Heart right ventricle (tissue), 16 donors: ENCODE data around the gene NR1D1. TPM values are rescaled to one million over a fixed set of nuclear protein-coding genes. Genes with fewer than 3 reads are reported as not detected.

Experiments used
- ATAC-seq, 8 donors: fragments of 200-7000 bp; cut with Tn5 transposase; one replicate each; pipeline ENCODE4 v1.9.1; 2020; ENCODE audit warnings: mild to moderate bottlenecking in 8 of 8, moderate library complexity in 8 of 8, moderate number of reproducible peaks in 1 of 8
- DNase-seq, 2 donors: peaks; one replicate each; pipeline ENCODE4 v3.0.0-alpha.2; 2020
- H3K27ac ChIP-seq, 10 donors: fragments of 200-600 bp; sonication (generic) in 2 of 10; one replicate each; pipeline versions ENCODE4 v1.5.0 to v1.8.0; 2020 to 2022; ENCODE audit warnings: mild to moderate bottlenecking in 3 of 10
- H3K27me3 ChIP-seq, 7 donors: fragments of 200-600 bp; one replicate each; pipeline ENCODE4 v1.8.0; 2021 to 2022; ENCODE audit warnings: mild to moderate bottlenecking in 2 of 7
- H3K36me3 ChIP-seq, 9 donors: fragments of 200-600 bp; sonication (generic) in 1 of 9; one replicate each; pipeline versions ENCODE4 v1.5.0 to v1.8.0; 2020 to 2022; ENCODE audit warnings: mild to moderate bottlenecking in 2 of 9
- H3K4me1 ChIP-seq, 9 donors: fragments of 200-600 bp; sonication (generic) in 1 of 9; one replicate each; pipeline versions ENCODE4 v1.5.0 to v1.8.0; 2020 to 2022; ENCODE audit warnings: mild to moderate bottlenecking in 4 of 9
- H3K4me3 ChIP-seq, 10 donors: fragments of 200-600 bp; sonication (generic) in 2 of 10; one replicate each; pipeline versions ENCODE4 v1.5.0 to v1.8.0; 2020 to 2022; ENCODE audit warnings: mild to moderate bottlenecking in 7 of 10, moderate library complexity in 2 of 10
- H3K9me3 ChIP-seq, 11 donors: fragments of 200-600 bp in 10 of 11; sonication (generic) in 2 of 11; one replicate each; pipeline versions ENCODE4 v1.5.0 to v1.8.0; 2013 to 2022; ENCODE audit warnings: mild to moderate bottlenecking in 2 of 11, control low read depth in 1 of 11, moderate library complexity in 1 of 11
- CTCF ChIP-seq, 9 donors: fragments of 200-600 bp; sonication (generic) in 2 of 9; IDR thresholded peaks; one replicate each; pipeline versions ENCODE4 v1.5.0 to v1.8.0; 2021 to 2022; ENCODE audit warnings: antibody characterized with exemption in 9 of 9, mild to moderate bottlenecking in 5 of 9, moderate library complexity in 1 of 9
- WGBS, 2 donors: extraction: QIAGEN DNeasy Blood & Tissue Kit; methylation state at CpG; one replicate each; pipeline ENCODE4 v1.1.7; 2013; ENCODE audit warnings: inconsistent platforms in 1 of 2; 5-methylcytosine and 5-hydroxymethylcytosine counted together
- intact Hi-C, 10 donors: fragments of 100-400 bp; cut with DNase I; formaldehyde crosslinking; loops; one replicate each; pipeline versions ENCODE4 v1.11.1 to v1.14.2; 2022
- polyA plus RNA-seq, 2 donors: library from polyadenylated mRNA; stranded (reverse); fragments of 200-250 nt; gene quantifications; one replicate each; pipeline ENCODE4 v1.2.3, GENCODE V29; 2013
- total RNA-seq, 10 donors: library from RNA; stranded (reverse); fragmentation: NEBNext Ultra II Directional in 3 of 10; extraction: Animal tissue kit (Norgen Biotek cat#: 25700) in 3 of 10; gene quantifications; one replicate each; pipeline versions ENCODE4 v1.2.1 to v1.2.4, GENCODE V29; 2021 to 2023
- donor health status: Arrhythmogenic right ventricular cardiomyopathy.
- donor health status: ischemic (EF 13 %, LVEDD 7.1; RV severe dilation, severe dysfunction).
- donor health status: healthy with polysubstance abuse.
- donor health status: DM: no; HTN: yes; CAD: no.
- donor health status: DM: no; HTN: no; CAD: no.
- donor health status: ischemic (EF 25% LVEDD 6.9; RV normal size, moderate dysfunction).
- donor health status: ischemic (EF 25% LVEDD 5.7; RV mildly dilated, moderate dysfunction).
- donor health status: healthy.
- donor health status: DM: yes; HTN: yes; CAD: no.
- donor health status: Ischemic cardiomyopathy.
- donor health status: ischemic (EF 35%, LVEDD 5.7; RV mildly dilated, moderate dysfunction).
- donor health status: nonischemic (EF 11% LVEDD 7.7; RV severe dilation, severe dysfunction).
- donor health status: DM: yes; HTN: yes; CAD: no.
- donor health status: PGD.
- donor health status: ischemic (EF 29% LVEDD 5.4; RV normal size, mild dysfunction).
- donor health status: nonischemic (EF 23%, LVEDD 6.1; RV moderate dilation, normal function).

NR1D1 gene
- total and polyA plus RNA-seq, 12 donors, result 5.5 to 41.3 (median 25.1) TPM

- H3K9me3 ChIP-seq, result no peaks in the 10 kb centered on the region
- H3K4me3 ChIP-seq, result no peak overlapping the region
- peaks cover 10 to 49% (median 31%) of the 10 kb centered on the region in 9 donors for H3K4me1 ChIP-seq
- peak overlapping the region in 9 of 10 donors; percentile 31 to 88 (median 75) for H3K27ac ChIP-seq
- H3K36me3 ChIP-seq, result peaks cover 0 to 18% (median 0%) of the 10 kb centered on the region in 9 donors
- ATAC-seq (peak in 4 of 8 donors; percentile 3 to 31 (median 8)), DNase-seq (no peak)
- H3K27me3 ChIP-seq, result no peaks in the 10 kb centered on the region
- intact Hi-C loops, result loop anchor here in 1 of 10 donors (5.0 kb wide), 1 partner anchor 36 kb away; no protein-coding TSS in a partner anchor
- WGBS, 2 donors, result 67% methylated on average over 6 of the region's 6 CpGs
- TF ChIP-seq CTCF (IDR thresholded peaks at IDR 0.05), result no peak
Measured at GRCh38 chr17:40056379-40057015, 43.9 kb downstream of the NR1D1 start.

Other genes with a start within 250 kb of the NR1D1 start
- gene IKZF3, start 236.3 kb downstream of the NR1D1 start, total RNA-seq, result 1 to 10 TPM in 1 of 10 donors, under 1 TPM in 9; 0.11 to 5.0 (median 0.31) TPM
- gene IKZF3, start 236.3 kb downstream of the NR1D1 start, polyA plus RNA-seq, result under 1 TPM; 0.06 to 0.22 TPM
- not detected for gene ZPBP2, start 232.4 kb downstream of the NR1D1 start, total RNA-seq
- not detected for gene ZPBP2, start 232.4 kb downstream of the NR1D1 start, polyA plus RNA-seq
- 1 to 10 TPM in 9 of 10 donors, under 1 TPM in 1; 0.72 to 4.6 (median 2.5) TPM for gene GSDMB, start 182.0 kb downstream of the NR1D1 start, total RNA-seq
- gene GSDMB, start 182.0 kb downstream of the NR1D1 start, polyA plus RNA-seq, result 10 to 100 TPM in 1 of 2 donors, 1 to 10 TPM in 1; 2.1 to 11.9 TPM
- gene ORMDL3, start 173.0 kb downstream of the NR1D1 start, total RNA-seq, result 10 to 100 TPM; 33.5 to 94.3 (median 66.8) TPM
- 10 to 100 TPM; 51.4 to 56.3 TPM for gene ORMDL3, start 173.0 kb downstream of the NR1D1 start, polyA plus RNA-seq
- gene LRRC3C, start 172.9 kb downstream of the NR1D1 start, total RNA-seq, result not detected
- gene LRRC3C, start 172.9 kb downstream of the NR1D1 start, polyA plus RNA-seq, result not detected
- 1 to 10 TPM in 1 of 10 donors, under 1 TPM in 4, not detected in 5; 0.15 to 1.3 (median 0.57) TPM for gene GSDMA, start 137.6 kb downstream of the NR1D1 start, total RNA-seq
- gene GSDMA, start 137.6 kb downstream of the NR1D1 start, polyA plus RNA-seq, result under 1 TPM in 1 of 2 donors, not detected in 1; 0.06 TPM
- gene PSMD3, start 119.8 kb downstream of the NR1D1 start, total RNA-seq, result 100 to 1,000 TPM in 1 of 10 donors, 10 to 100 TPM in 9; 76.5 to 113 (median 81.8) TPM
- 100 to 1,000 TPM in 1 of 2 donors, 10 to 100 TPM in 1; 46.7 to 109 TPM for gene PSMD3, start 119.8 kb downstream of the NR1D1 start, polyA plus RNA-seq
- gene CSF3, start 85.1 kb downstream of the NR1D1 start, total RNA-seq, result 1 to 10 TPM in 2 of 10 donors, under 1 TPM in 1, not detected in 7; 0.81 to 4.2 (median 1.6) TPM
- under 1 TPM; 0.29 to 0.32 TPM for gene CSF3, start 85.1 kb downstream of the NR1D1 start, polyA plus RNA-seq
- 10 to 100 TPM; 46.7 to 63.2 (median 58.4) TPM for gene MED24, start 46.2 kb downstream of the NR1D1 start, total RNA-seq
- gene MED24, start 46.2 kb downstream of the NR1D1 start, polyA plus RNA-seq, result 10 to 100 TPM; 47.2 to 75.6 TPM
- 100 to 1,000 TPM in 1 of 10 donors, 10 to 100 TPM in 9; 59.8 to 102 (median 69.7) TPM for gene THRA, start 37.6 kb downstream of the NR1D1 start, total RNA-seq
- gene THRA, start 37.6 kb downstream of the NR1D1 start, polyA plus RNA-seq, result 10 to 100 TPM; 29.8 to 44.2 TPM
- gene MSL1, start 21.4 kb upstream of the NR1D1 start, total RNA-seq, result 10 to 100 TPM; 26.3 to 57.4 (median 37.7) TPM
- 10 to 100 TPM; 45.5 to 65.0 TPM for gene MSL1, start 21.4 kb upstream of the NR1D1 start, polyA plus RNA-seq
- 10 to 100 TPM; 39.9 to 56.8 (median 43.7) TPM for gene CASC3, start 39.9 kb upstream of the NR1D1 start, total RNA-seq
- gene CASC3, start 39.9 kb upstream of the NR1D1 start, polyA plus RNA-seq, result 10 to 100 TPM; 21.3 to 41.0 TPM
- 1 to 10 TPM; 2.2 to 5.7 (median 3.2) TPM for gene RAPGEFL1, start 76.9 kb upstream of the NR1D1 start, total RNA-seq
- gene RAPGEFL1, start 76.9 kb upstream of the NR1D1 start, polyA plus RNA-seq, result 10 to 100 TPM in 1 of 2 donors, 1 to 10 TPM in 1; 2.9 to 21.9 TPM
- gene WIPF2, start 118.7 kb upstream of the NR1D1 start, total RNA-seq, result 10 to 100 TPM in 8 of 10 donors, 1 to 10 TPM in 2; 8.1 to 16.0 (median 12.8) TPM
- 1 to 10 TPM; 5.1 to 8.4 TPM for gene WIPF2, start 118.7 kb upstream of the NR1D1 start, polyA plus RNA-seq
- 1 to 10 TPM in 4 of 10 donors, under 1 TPM in 6; 0.49 to 3.0 (median 0.86) TPM for gene CDC6, start 187.3 kb upstream of the NR1D1 start, total RNA-seq
- gene CDC6, start 187.3 kb upstream of the NR1D1 start, polyA plus RNA-seq, result 1 to 10 TPM in 1 of 2 donors, under 1 TPM in 1; 0.66 to 1.8 TPM
- 10 to 100 TPM; 11.2 to 34.0 (median 18.3) TPM for gene RARA, start 208.6 kb upstream of the NR1D1 start, total RNA-seq
- 10 to 100 TPM; 19.0 to 20.8 TPM for gene RARA, start 208.6 kb upstream of the NR1D1 start, polyA plus RNA-seq